ENCODE data around the gene TJP2.
"Not testable (repeated sequence)": the region's sequence is repeated elsewhere in the genome, so short reads cannot be mapped to it uniquely, and the experiment has no call there.

Gene TJP2

DNA sequence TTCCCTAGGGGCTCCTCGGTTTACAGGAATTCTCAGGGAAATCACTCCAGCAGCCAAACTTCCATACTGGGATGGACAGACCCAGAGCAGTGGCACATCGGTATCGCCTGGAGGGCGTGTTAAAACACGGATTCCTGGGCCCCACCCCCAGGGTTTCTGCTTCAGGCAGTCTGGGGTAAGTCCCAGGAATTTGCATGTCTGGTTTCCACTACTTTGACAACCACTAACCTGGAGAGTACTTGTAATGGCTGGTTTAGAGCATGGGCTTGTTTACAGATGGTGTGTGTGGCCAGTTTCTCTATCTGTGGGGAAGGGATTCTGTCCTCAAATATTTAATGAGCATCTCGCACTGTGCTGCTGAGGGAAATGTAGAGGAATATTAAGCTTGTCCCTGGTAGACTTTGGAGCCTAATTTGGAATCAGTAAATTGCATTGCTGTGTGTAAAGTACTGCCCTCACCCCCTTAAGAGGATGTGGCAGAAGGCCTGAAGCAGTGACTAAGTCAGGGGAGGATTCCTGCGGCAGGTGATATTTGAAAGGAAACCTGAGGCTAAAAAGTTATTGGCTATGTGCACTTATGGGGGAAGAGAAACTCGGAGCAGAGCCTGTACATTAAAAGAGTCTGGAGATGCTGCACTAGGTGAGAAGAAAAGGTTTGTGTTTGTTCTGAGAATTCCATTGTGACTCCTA lies 18.6 kb upstream of the TJP2 start:
- in situ Hi-C loops (cut with MboI; ENCODE audit: low pct_unique_long_range_greater_than_20kb, low sequenced_read_pairs): no loop called here
- DNase-seq: no peak

DNA sequence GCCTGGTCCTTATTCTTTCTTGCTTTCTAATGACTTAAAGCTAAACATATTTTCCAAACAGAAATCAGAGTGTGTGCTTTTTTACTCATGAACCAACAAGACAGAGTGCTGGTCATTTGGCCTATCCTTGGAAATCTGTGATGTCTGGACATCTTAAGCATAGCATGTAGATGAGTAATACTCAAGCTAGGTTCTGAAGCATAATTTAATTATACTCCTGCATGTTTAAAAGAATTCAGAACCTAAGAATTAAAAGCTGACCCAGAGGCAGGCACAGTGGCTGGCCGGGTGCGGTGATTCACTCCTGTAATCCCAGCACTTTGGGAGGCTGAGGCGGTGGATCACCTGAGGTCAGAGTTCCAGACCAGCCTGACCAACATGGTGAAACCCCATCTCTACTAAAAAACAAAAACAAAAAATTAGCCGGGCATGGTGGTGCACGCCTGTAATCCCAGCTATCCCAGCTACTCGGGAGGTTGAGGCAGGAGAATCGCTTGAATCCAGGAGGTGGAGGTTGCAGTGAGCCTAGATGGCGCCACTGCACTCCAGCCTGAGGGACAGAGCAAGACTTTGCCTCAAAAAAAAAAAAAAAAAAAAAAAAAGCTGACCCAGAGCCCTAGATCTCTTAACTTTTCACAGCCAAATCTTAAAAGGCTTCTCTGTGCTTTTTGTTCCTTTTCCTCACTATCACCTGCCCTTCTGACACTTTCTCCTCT lies 16.2 kb upstream of the TJP2 start:
- in situ Hi-C loops (cut with MboI; ENCODE audit: low pct_unique_long_range_greater_than_20kb, low sequenced_read_pairs): no loop called here
- DNase-seq: peak; percentile 29

DNA sequence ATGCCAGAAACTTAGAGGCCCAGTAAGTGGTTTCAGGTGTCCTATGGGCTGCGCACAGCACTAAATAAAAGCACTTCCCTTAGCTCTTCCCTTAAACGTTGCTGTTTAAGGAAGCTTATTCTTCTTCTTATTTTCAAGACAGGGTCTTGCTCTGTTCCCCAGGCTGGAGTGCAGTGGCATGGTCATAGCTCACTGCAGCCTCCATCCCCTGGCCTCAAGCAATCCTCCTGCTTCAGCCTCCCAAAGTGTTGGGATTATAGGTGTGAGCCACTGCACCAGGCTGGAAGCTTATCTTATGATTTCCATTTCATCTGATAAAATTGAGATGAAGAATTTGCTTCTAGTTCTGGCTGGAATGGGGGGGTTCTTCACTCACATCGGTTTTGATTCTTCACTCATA lies 15.6 kb upstream of the TJP2 start:
- in situ Hi-C loops (cut with MboI; ENCODE audit: low pct_unique_long_range_greater_than_20kb, low sequenced_read_pairs): no loop called here
- no peak for DNase-seq

DNA sequence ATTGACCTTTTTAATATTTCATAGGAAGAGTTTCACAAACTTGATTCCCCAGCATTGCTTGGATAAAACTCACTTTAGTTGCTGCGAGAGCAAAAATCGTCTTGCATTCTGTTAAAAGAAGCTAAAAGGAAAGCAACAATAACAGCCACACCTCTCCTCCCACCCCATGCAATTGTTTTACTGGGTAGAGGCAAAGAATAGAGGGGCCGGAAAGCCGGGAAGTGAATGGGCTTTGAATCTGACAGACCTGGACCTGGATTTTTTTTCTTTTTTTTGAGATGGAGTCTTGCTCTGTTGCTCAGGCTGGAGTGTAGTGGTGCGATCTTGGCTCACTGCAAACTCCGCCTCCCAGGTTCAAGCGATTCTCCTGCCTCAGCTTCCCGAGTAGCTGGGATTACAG lies 9.5 kb upstream of the TJP2 start:
- DNase-seq; in situ Hi-C loops (cut with MboI; ENCODE audit: low pct_unique_long_range_greater_than_20kb, low sequenced_read_pairs): not testable (repeated sequence)

DNA sequence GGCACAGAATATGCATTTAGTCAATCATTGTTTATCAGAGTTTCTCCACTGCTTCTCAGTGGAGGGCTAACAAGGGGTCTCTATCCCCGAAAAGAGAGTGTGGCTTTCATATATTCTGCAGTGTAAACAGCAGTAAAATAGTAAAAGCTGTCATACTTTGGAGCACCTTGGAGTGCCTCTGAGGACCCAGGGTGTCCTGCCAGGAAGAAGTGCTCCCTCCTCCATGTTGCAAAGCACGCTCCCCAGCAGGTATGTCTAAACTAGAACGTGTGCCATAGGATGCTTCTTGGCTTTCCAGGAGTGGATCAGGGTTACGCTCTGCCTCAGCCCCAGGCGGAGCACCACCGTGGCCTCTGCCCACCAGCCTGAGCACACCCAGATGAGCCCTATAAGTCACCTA lies 8.5 kb upstream of the TJP2 start:
- DNase-seq: no peak
- in situ Hi-C loops (cut with MboI; ENCODE audit: low pct_unique_long_range_greater_than_20kb, low sequenced_read_pairs): no loop called here

DNA sequence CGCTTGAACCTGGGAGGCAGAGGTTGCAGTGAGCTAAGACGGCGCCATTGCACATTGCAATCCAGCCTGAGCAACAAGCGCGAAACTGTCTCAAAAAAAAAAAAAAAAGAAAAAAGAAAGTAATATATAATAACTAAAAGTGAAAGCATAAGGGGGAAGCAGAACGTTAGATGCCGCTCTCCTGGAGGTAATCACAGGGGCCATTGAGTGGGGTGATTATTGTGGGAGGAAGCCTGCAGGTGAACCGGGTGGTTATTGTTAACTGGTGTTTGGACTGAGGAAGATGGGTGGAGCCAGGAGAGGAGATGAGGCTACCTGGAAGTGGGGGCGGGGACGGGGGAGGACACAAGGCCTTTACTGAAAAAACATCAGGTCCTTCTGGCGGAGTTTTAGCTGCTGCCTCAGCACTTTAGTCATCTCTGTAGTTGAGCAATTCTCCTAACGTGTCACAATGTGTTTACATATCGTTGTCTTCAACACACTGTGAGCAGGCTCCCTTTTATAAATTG lies 5.3 kb upstream of the TJP2 start:
- no peak for DNase-seq
- in situ Hi-C loops (cut with MboI; ENCODE audit: low pct_unique_long_range_greater_than_20kb, low sequenced_read_pairs): no loop called here

DNA sequence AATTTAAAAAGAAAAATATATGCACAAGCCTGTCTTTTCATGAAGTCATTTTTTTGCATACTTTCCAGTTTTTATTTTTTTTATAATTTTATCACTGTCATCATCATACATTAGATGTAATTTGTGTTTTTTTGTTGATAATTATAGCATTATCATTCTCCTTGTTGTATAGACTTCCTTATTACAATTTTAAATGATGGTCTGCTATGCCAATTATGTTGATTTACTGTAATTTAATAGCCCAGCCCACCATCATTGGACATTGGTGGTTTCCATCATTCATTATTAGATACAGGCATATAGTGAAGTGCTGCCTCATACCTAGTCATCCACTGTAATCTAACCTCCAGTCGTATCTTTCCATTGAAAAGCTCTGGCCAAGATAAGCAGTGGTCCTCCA lies 3.8 kb upstream of the TJP2 start:
- DNase-seq: no peak
- in situ Hi-C loops (cut with MboI; ENCODE audit: low pct_unique_long_range_greater_than_20kb, low sequenced_read_pairs): no loop called here

DNA sequence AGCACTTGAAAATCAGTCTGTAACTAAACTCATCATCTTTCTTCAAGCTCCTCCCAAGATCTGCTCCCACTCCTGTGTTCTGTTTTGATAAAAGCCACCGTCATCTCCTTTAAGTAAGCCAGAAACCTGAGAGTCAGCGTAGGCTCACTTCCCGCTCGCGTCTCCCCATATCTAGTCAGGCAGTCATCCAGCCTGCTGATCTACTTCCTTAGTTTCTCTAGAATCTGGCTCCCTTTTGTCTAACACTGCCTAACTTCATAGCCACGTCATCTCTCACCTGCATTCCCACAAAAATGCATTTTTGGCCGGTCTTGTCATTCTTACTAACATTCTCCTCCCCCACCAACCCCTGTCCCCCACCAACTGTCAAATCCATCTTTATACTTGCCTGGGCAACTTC lies 3.0 kb upstream of the TJP2 start:
- in situ Hi-C loops (cut with MboI; ENCODE audit: low pct_unique_long_range_greater_than_20kb, low sequenced_read_pairs): no loop called here
- peak; percentile 50 for DNase-seq

DNA sequence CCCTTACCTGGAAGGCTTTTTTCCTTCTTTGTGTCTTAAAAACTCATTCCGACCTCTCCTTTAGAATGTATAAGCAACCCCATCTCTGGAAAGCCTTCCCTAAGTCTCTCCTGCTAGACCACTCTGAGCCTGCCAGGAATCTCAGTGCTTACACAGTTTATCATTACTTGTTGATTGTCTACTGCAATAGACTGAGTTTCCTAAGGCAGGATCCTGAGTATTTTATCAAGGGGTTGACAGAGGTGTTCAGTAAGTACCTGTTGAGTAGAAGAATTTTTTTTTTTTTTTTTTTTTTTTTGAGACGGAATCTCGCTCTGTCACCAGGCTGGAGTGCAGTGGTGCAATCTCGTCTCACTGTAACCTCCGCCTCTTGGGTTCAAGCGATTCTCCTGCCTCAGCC lies 2.6 kb upstream of the TJP2 start:
- in situ Hi-C loops (cut with MboI; ENCODE audit: low pct_unique_long_range_greater_than_20kb, low sequenced_read_pairs): no loop called here
- no peak for DNase-seq

DNA sequence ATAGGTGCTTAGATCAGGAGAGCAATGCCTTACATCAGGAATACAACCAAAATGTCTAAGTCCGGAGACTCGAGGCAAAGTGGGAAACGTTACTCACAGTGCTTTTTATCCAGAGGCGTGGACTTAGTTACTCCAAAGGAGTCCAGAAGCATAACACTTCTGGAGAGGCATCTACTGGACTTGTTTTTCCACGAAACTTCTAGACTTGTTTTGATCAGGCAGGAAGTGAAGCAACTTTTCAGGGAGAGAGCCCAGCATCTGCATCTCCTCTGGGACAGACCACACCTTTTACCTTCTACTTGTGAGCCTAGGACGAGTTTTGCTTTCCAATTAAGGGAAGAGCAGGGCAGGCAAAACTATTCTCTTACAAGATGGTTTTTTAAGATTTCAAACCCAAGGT lies 1.2 kb upstream of the TJP2 start:
- in situ Hi-C loops (cut with MboI; ENCODE audit: low pct_unique_long_range_greater_than_20kb, low sequenced_read_pairs): no loop called here
- no peak for DNase-seq

DNA sequence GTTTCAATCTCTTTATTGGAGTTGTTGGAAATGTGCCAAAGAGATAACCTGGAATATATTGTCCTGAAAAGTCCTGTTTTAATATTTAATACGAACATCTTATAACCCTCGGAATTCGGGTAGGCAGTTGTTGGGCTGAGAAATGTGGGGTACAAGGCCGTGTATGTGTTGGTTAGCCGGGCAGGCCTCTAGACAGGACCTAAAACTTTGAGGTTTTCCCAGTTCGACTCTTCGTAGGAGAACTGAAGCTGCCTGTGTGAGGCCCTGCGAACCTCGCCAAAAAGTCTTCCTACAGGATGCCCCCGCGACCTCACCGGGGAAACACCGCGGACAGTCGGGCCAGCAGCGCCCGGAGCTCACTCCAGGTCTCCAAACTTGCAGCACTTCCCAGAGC lies 583 bp upstream of the TJP2 start:
- in situ Hi-C loops (cut with MboI; ENCODE audit: low pct_unique_long_range_greater_than_20kb, low sequenced_read_pairs): no loop called here
- no peak for DNase-seq

DNA sequence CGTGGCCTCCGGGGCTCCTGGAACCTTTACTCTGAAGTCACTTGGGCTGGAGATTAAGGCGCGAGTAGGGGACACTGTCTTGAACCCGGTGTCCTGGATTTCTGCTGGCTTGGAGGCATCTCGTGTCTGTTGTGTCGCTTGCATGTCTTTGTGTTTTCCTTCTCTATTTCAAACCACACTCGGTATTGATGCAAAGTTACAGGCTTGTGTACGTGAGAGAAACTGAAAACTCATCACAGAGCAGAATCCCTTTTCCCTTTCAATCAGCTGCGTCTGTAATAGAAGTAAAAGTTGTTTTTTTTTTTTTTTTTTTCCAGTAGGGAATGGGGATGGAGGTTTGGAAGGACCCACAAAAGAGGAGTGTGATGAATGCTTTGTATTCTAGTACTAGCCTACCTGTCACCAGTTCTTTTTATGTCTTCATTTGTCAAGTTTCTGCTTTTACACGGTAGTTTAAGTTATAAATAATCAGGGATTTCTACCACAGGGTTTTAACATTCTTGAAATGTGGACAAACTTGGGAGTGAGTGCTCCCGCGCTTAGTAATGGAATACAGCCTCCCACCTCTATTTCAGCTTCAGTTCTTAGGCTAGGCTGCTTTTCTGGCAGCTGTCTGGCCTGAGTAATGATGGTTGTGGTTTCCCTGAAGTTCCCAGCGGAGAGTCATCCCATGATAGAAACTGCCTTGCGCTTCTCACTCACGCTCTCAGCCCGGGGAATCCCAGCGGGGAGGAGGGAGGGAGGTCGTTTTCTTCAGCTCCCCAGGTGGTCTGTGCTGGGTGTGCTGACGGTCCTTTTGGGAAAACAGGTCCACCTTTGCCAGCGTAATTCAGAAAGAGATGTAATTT lies 763 bp downstream of the TJP2 start:
- peak; percentile 67 for DNase-seq
- in situ Hi-C loops (cut with MboI; ENCODE audit: low pct_unique_long_range_greater_than_20kb, low sequenced_read_pairs): loop anchor here (25.0 kb wide), 1 partner anchor 113 kb away; no protein-coding TSS in a partner anchor

DNA sequence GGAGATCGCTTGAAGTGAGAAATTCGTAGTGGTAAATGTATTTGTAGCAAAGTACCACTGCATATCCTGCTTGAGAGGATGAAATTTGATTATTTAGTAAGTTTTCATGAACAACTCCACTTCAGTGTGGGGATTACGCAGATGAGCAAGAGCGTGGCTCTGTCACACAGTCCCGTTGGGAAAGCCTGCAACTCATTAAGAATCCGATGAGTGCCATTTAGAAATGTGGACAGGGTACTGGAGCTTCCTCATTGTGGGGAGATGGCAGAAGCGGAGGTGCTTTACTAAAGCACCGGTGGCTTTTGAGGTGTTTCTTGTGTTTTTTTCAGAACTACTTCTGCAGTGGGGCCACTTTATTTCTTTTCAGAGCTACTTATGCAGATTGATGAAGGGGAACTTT lies 1.4 kb downstream of the TJP2 start:
- in situ Hi-C loops (cut with MboI; ENCODE audit: low pct_unique_long_range_greater_than_20kb, low sequenced_read_pairs): loop anchor here (25.0 kb wide), 1 partner anchor 113 kb away; no protein-coding TSS in a partner anchor
- DNase-seq: no peak

DNA sequence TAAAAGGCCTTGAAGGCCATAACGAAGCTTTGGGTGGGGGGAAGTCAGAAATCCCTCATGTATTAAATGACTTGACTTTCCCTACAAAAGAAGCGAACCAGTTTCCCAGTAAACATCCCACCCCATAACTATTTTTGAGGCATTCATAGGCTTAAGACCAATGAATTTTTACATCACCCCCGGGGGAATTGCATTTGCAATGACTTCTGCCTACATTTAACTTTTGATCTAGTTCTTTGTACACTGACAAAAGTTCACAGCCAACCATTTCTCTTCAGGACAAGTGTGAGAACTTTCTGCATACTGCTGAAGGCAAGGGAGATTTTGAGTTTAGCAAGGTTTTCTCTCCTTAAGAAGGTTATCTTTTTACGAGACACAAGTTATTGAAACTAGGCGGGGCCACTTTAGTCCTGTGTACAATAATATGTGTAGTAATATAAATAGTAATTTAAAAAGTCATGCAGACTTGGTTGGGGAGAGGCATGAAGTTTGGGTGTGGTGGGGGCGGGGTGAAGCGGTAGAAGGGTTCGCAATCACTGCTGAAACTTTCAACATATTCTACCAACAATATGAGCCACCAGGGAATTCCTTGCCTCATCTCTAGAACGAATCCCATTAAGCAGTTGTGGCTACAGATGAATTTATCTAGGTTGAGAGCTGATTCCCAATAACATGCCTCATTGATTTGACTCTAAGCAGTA lies 2.5 kb downstream of the TJP2 start:
- DNase-seq: no peak
- in situ Hi-C loops (cut with MboI; ENCODE audit: low pct_unique_long_range_greater_than_20kb, low sequenced_read_pairs): loop anchor here (25.0 kb wide), 1 partner anchor 114 kb away; no protein-coding TSS in a partner anchor

DNA sequence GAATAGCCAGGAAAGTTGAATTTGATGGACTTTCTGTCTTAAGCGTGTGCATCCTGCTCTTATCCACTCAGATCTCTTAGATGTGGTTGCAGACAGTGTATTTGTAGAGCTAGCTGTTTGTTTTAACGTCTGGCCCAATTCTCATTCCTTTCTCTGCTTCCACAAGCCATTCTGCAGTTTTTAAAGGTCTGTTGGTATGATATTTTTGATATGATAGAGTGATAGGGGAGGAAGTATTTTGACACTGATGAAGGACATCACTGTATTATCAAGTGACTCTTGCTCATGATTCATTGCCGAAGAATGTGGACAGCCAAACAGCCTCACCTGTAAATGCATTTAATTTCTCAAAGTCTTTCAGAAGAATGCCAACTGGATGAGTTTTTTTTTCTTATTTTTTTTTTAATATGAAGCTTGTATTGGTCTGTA lies 4.5 kb downstream of the TJP2 start:
- DNase-seq: no peak
- in situ Hi-C loops (cut with MboI; ENCODE audit: low pct_unique_long_range_greater_than_20kb, low sequenced_read_pairs): loop anchor here (25.0 kb wide), 1 partner anchor 116 kb away; no protein-coding TSS in a partner anchor

DNA sequence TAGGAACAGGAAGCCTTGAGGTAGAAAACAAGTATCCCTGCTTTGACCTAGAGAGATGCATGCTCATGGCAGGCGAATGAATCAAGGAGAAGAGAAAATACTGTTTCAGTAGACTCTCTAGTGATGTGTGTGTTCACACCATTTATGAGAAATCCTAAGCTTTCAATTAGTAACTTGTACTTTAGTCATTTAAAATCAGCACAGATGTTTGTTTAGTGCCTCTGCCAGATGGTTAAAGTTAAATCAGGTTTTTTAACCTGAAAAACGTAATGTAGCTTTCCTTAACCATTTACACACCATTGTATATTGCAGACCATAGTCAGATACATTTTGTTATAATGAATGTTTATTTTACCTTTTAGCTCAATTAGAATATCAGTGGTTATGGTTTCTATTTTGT lies 5.0 kb downstream of the TJP2 start:
- in situ Hi-C loops (cut with MboI; ENCODE audit: low pct_unique_long_range_greater_than_20kb, low sequenced_read_pairs): loop anchor here (25.0 kb wide), 1 partner anchor 117 kb away; no protein-coding TSS in a partner anchor
- DNase-seq: no peak

DNA sequence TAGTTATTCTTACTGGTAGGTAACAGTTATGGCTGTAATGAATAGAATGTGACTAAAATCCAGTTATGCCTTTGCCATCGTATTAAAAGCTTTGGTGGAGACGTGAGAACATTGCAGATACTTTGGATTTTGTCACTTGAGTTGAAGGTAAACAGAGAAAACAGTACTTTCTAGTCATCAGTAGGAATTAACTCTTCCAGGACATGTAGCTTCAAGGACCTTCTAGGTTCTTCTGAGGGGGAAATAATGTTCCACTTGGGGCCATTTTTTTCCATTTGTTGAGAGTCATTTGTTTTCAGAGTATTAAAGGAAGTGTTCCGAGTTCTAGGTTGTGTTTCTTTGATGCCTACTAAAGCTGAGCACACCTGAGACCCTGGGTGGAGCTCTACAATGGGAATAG lies 6.1 kb downstream of the TJP2 start:
- DNase-seq: no peak
- in situ Hi-C loops (cut with MboI; ENCODE audit: low pct_unique_long_range_greater_than_20kb, low sequenced_read_pairs): loop anchor here (25.0 kb wide), 1 partner anchor 118 kb away; no protein-coding TSS in a partner anchor

DNA sequence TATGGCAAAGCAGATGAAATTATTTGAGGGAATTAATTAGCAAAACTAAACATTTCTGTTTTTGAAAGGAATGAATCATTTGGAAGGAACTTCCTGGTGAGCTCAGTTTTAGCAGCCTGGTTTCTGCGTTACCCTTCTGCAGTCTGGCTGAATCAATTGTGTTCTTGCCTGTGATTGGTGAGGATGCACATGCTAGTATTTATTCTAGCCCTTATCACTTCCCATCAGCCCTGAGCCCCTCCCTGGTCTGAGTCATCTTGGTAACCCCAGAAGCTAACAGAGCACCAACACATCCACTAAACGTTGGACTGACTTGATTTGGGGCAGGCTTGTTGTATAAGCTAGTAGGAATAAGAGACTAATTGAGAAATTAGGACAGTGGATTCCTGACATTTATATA lies 6.6 kb downstream of the TJP2 start:
- in situ Hi-C loops (cut with MboI; ENCODE audit: low pct_unique_long_range_greater_than_20kb, low sequenced_read_pairs): loop anchor here (25.0 kb wide), 1 partner anchor 118 kb away; no protein-coding TSS in a partner anchor
- peak; percentile 70 for DNase-seq

DNA sequence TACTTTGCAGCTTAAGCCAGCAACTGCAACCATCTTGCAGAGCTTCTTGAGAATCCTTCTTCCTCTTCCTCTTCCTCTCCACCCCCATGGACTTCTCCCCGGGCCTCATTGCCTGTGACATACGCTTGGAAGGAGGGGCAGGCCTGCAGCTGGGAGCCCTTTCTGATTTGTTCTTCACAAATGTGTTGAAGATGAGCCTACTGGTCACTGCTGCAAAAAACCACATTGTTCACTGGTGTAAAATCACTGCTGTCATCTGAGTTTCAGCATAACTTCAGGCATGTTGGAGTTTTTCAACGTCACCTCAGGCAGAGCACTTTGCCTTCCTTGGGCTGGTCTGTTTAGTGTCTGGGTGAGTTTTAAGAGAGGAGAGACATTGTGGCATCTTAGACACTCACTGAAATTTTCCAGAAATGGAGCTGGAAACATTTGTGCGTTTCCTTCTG lies 7.9 kb downstream of the TJP2 start:
- in situ Hi-C loops (cut with MboI; ENCODE audit: low pct_unique_long_range_greater_than_20kb, low sequenced_read_pairs): loop anchor here (25.0 kb wide), 1 partner anchor 120 kb away; no protein-coding TSS in a partner anchor
- DNase-seq: peak; percentile 54
